AG04449 (cell line): Measurements from ENCODE around the gene MPZL1.
"Not testable (repeated sequence)": the region's sequence is repeated elsewhere in the genome, so short reads cannot be mapped to it uniquely, and the experiment has no call there.

Experiments used
- CTCF ChIA-PET: fragments of 350-600 bp; formaldehyde crosslinking; extraction: SDS; loops from one replicate; lab custom pipeline; 2021; ENCODE audit warnings: antibody characterized with exemption; lab: Yijun Ruan, JAX
- POLR2A ChIA-PET: fragments of 400-600, 350-600 bp; formaldehyde crosslinking; extraction: SDS; loops from one replicate; lab custom pipeline; 2020; ENCODE audit warnings: antibody characterized with exemption, inconsistent platforms; lab: Yijun Ruan, JAX
- DNase-seq: peaks from one replicate; pipeline ENCODE4 v3.0.0-alpha.2; 2010; ENCODE audit warnings: low read depth, low spot score
- H3K4me3 ChIP-seq: 2 replicates; pipeline ENCODE4 v1.5.1; 2011; ENCODE audit warnings: low read depth, mild to moderate bottlenecking, control low read depth, low read length
- CTCF ChIP-seq: IDR thresholded peaks from one replicate; pipeline ENCODE4 v1.5.1; 2011; ENCODE audit warnings: mild to moderate bottlenecking, moderate library complexity, low read length, control low read depth, inconsistent platforms; ENCODE audit not compliant: insufficient read depth; ENCODE audit errors: missing control alignments

MPZL1 gene

GRCh38 chr1:167737169-167737568 lies 15.4 kb downstream of the MPZL1 start:
- DNase-seq, result no peak
- no peak for TF ChIP-seq CTCF
- H3K4me3 ChIP-seq, result no peak overlapping the region
- ChIA-PET POLR2A (no interaction called here), CTCF (no interaction called here)

GRCh38 chr1:167738158-167738557 lies 16.4 kb downstream of the MPZL1 start:
- ChIA-PET CTCF (interaction anchor here (0.8 kb wide), 1 partner anchor 344 kb away, joined by 4 read pairs; no protein-coding TSS in a partner anchor), POLR2A (no interaction called here)
- no peak for DNase-seq
- H3K4me3 ChIP-seq, result no peak overlapping the region
- TF ChIP-seq CTCF, result no peak

- no peak for DNase-seq
- ChIA-PET CTCF (interaction anchor here (0.7 to 1.3 kb wide), 5 partner anchors 17 to 344 kb away, joined by 3 to 6 read pairs (median 3); no protein-coding TSS in a partner anchor), POLR2A (no interaction called here)
- H3K4me3 ChIP-seq, result no peak overlapping the region
- no peak for TF ChIP-seq CTCF
Measured at GRCh38 chr1:167739752-167740151, 18.0 kb downstream of the MPZL1 start.

GRCh38 chr1:167741103-167741502 lies 19.3 kb downstream of the MPZL1 start:
- DNase-seq, H3K4me3 ChIP-seq, CTCF ChIA-PET: not testable (repeated sequence)
- POLR2A ChIA-PET, result interaction anchor here (0.7 kb wide), 1 partner anchor 43 kb away, joined by 5 read pairs; no protein-coding TSS in a partner anchor

GRCh38 chr1:167742392-167743057 lies 20.7 kb downstream of the MPZL1 start:
- DNase-seq, POLR2A ChIA-PET, H3K4me3 ChIP-seq, CTCF ChIA-PET: not testable (repeated sequence)

GRCh38 chr1:167744901-167745300 lies 23.1 kb downstream of the MPZL1 start:
- POLR2A ChIA-PET, result no interaction called here
- no peak for TF ChIP-seq CTCF

GRCh38 chr1:167746013-167746672 lies 24.4 kb downstream of the MPZL1 start:
- DNase-seq, result no peak
- ChIA-PET POLR2A (no interaction called here), CTCF (interaction anchor here (1.0 kb wide), 1 partner anchor 16 kb away, joined by 3 read pairs; no protein-coding TSS in a partner anchor)
- H3K4me3 ChIP-seq, result no peak overlapping the region
- no peak for TF ChIP-seq CTCF

More at GRCh38 chr1:167744901-167745300, 23.1 kb downstream of the MPZL1 start:
- no peak for DNase-seq
- no peak overlapping the region for H3K4me3 ChIP-seq
- CTCF ChIA-PET, result interaction anchor here (0.7 to 1.0 kb wide), 2 partner anchors 17 to 52 kb away, joined by 3 read pairs; no protein-coding TSS in a partner anchor
